ENCODE measurements around the gene GGPS1. TPM values are rescaled to one million over a fixed set of nuclear protein-coding genes. Genes with fewer than 3 reads are reported as not detected.

GGPS1 gene
- total and polyA plus RNA-seq, 2 donors (not counting 1 experiment from before 2014, with no cell fraction given) = 13.4 to 46.8 TPM

- peak; percentile 5 for ATAC-seq (ENCODE audit: low read depth)
- peak overlapping the region; percentile 83 to 99 (median 91) for H3K4me3 ChIP-seq (ENCODE audit: control extremely low read depth in 1 of 5, extremely low read depth in 1 of 5, insufficient read depth in 1 of 5, low read depth in 2 of 5, low read length in 4 of 5)
- H3K27ac Mint-ChIP-seq = no peak overlapping the region
- WGBS (ENCODE audit: insufficient coverage) = 5% methylated on average over 22 of the region's 24 CpGs
- H3K4me2 ChIP-seq (replicated peaks; ENCODE audit: low read depth, low read length, poor library complexity, severe bottlenecking) = peak overlapping the region; percentile 85
- H3K9me3 Mint-ChIP-seq (ENCODE audit: insufficient read depth) = no peaks in the 10 kb centered on the region
- POLR2A ChIA-PET = no interaction called here
- H3K27ac ChIP-seq (ENCODE audit: low read length in 2 of 2) = peak overlapping the region; percentile 84 to 88
- no peaks in the 10 kb centered on the region for H3K27me3 Mint-ChIP-seq
- CTCF ChIA-PET = interaction anchor here (0.7 to 1.6 kb wide), 7 partner anchors 38 to 175 kb away, joined by 3 to 4 read pairs (median 3); partner anchors contain the start of gene B3GALNT2
- H3K4me1 ChIP-seq (ENCODE audit: control insufficient read depth in 2 of 2, insufficient read depth in 2 of 2, low read length in 2 of 2) = peaks cover 30 to 53% of the 10 kb centered on the region in 2 donors
- H3K4me3 Mint-ChIP-seq = no peak overlapping the region
- no peak for DNase-seq
- H4K20me1 ChIP-seq (ENCODE audit: control insufficient read depth, insufficient read depth, low read length, poor library complexity, severe bottlenecking) = peaks cover 58% of the 10 kb centered on the region
- no peaks in the 10 kb centered on the region for H3K27me3 ChIP-seq (replicated peaks in 1 of 4; ENCODE audit: control extremely low read depth in 1 of 4, control insufficient read depth in 3 of 4, insufficient read depth in 4 of 4, low read length in 3 of 4)
- H3K9me3 ChIP-seq (ENCODE audit: control extremely low read depth in 1 of 3, control insufficient read depth in 2 of 3, insufficient read depth in 1 of 3, low read length in 2 of 3) = no peaks in the 10 kb centered on the region
- peak overlapping the region; percentile 90 for H2AFZ ChIP-seq (ENCODE audit: insufficient read depth, low read depth, low read length, poor library complexity, severe bottlenecking)
- H3K79me2 ChIP-seq (ENCODE audit: control insufficient read depth, insufficient read depth, low read length) = peaks cover 89% of the 10 kb centered on the region
- H3K4me1 Mint-ChIP-seq = peaks cover 51% of the 10 kb centered on the region
- intact Hi-C loops (cut with micrococcal nuclease) = loop anchor here (1.0 to 10.0 kb wide), 6 partner anchors 76 to 1465 kb away; partner anchors contain the start of genes IRF2BP2, LYST and MTR
- H3K9ac ChIP-seq (ENCODE audit: low read length) = peak overlapping the region; percentile 87
- H3K36me3 ChIP-seq (replicated peaks in 1 of 2; ENCODE audit: control extremely low read depth in 1 of 2, control insufficient read depth in 1 of 2, extremely low read depth in 1 of 2, insufficient read depth in 2 of 2, low read length in 1 of 2) = peaks cover 0 to 1% of the 10 kb centered on the region in 2 experiments
- TF ChIP-seq EZH2 (IDR thresholded peaks at IDR 0.05; ENCODE audit: borderline replicate concordance, insufficient read depth, low read depth, low read length, poor library complexity, severe bottlenecking) (no peak), CTCF (IDR thresholded peaks at IDR 0.05) (no peak)
These were observed 951 bp downstream of the GGPS1 start for GRCh38 chr1:235329139-235329902.

GRCh38 chr1:235330918-235331285, 2.5 kb downstream of the GGPS1 start:
- Histone ChIP-seq H3K4me1 (ENCODE audit: control insufficient read depth in 2 of 2, insufficient read depth in 2 of 2, low read length in 2 of 2) (peaks cover 24 to 40% of the 10 kb centered on the region in 2 donors), H3K27ac (ENCODE audit: low read length in 2 of 2) (peak overlapping the region in 1 of 2 donors; percentile 88), H4K20me1 (ENCODE audit: control insufficient read depth, insufficient read depth, low read length, poor library complexity, severe bottlenecking) (peaks cover 51% of the 10 kb centered on the region), H3K4me2 (replicated peaks; ENCODE audit: low read depth, low read length, poor library complexity, severe bottlenecking) (peak overlapping the region; percentile 85), H3K27me3 (replicated peaks in 1 of 4; ENCODE audit: control extremely low read depth in 1 of 4, control insufficient read depth in 3 of 4, insufficient read depth in 4 of 4, low read length in 3 of 4) (no peaks in the 10 kb centered on the region), H3K36me3 (replicated peaks in 1 of 2; ENCODE audit: control extremely low read depth in 1 of 2, control insufficient read depth in 1 of 2, extremely low read depth in 1 of 2, insufficient read depth in 2 of 2, low read length in 1 of 2) (peaks cover 5 to 8% of the 10 kb centered on the region in 2 experiments), H3K79me2 (ENCODE audit: control insufficient read depth, insufficient read depth, low read length) (peaks cover 89% of the 10 kb centered on the region), H3K4me3 (ENCODE audit: control extremely low read depth in 1 of 5, extremely low read depth in 1 of 5, insufficient read depth in 1 of 5, low read depth in 2 of 5, low read length in 4 of 5) (no peak overlapping the region), H2AFZ (ENCODE audit: insufficient read depth, low read depth, low read length, poor library complexity, severe bottlenecking) (no peak overlapping the region), H3K9ac (ENCODE audit: low read length) (no peak overlapping the region), H3K9me3 (ENCODE audit: control extremely low read depth in 1 of 3, control insufficient read depth in 2 of 3, insufficient read depth in 1 of 3, low read length in 2 of 3) (no peaks in the 10 kb centered on the region)
- H3K27me3 Mint-ChIP-seq = no peaks in the 10 kb centered on the region
- intact Hi-C loops (cut with micrococcal nuclease) = no loop called here
- H3K27ac Mint-ChIP-seq = no peak overlapping the region
- peaks cover 40% of the 10 kb centered on the region for H3K4me1 Mint-ChIP-seq
- CTCF ChIA-PET = interaction anchor here (0.6 to 1.6 kb wide), 3 partner anchors 80 to 93 kb away, joined by 3 to 4 read pairs (median 3); no protein-coding TSS in a partner anchor
- no peaks in the 10 kb centered on the region for H3K9me3 Mint-ChIP-seq (ENCODE audit: insufficient read depth)
- 100% methylated on average over 1 of the region's 5 CpGs for whole genome bisulfite sequencing (ENCODE audit: insufficient coverage)
- DNase-seq (no peak), ATAC-seq (ENCODE audit: low read depth) (no peak)
- POLR2A ChIA-PET = no interaction called here
- TF ChIP-seq EZH2 (IDR thresholded peaks at IDR 0.05; ENCODE audit: borderline replicate concordance, insufficient read depth, low read depth, low read length, poor library complexity, severe bottlenecking) (no peak), CTCF (IDR thresholded peaks at IDR 0.05) (no peak)
- H3K4me3 Mint-ChIP-seq = peak overlapping the region; percentile 9

All from B cell (primary cell).